Measurements from ENCODE around the gene GAK. TPM values are rescaled to one million over a fixed set of nuclear protein-coding genes. Genes with fewer than 3 reads are reported as not detected.

GAK gene
- total and polyA plus RNA-seq, 2 of the 13 experiments (the other 11 are each of a cell fraction or from before 2014, with no cell fraction given): 17.5 to 44.3 TPM

- Histone ChIP-seq H3K4me2 (ENCODE audit: low read depth, low read length) (peak overlapping the region; percentile 83), H3K79me2 (ENCODE audit: insufficient read depth, low read length) (no peaks in the 10 kb centered on the region), H3K4me3 (replicated peaks in 1 of 3; ENCODE audit: insufficient read depth in 1 of 3, low read depth in 2 of 3, low read length in 3 of 3) (peak overlapping the region in 1 of 3 experiments; percentile 68; a peak in 1 of 6 replicates), H2AFZ (ENCODE audit: low read length) (no peak overlapping the region), H3K9ac (ENCODE audit: insufficient read depth, low read depth, low read length) (no peak overlapping the region), H4K20me1 (ENCODE audit: insufficient read depth, low read length) (no peaks in the 10 kb centered on the region), H3K9me3 (ENCODE audit: low read length) (no peaks in the 10 kb centered on the region), H3K27ac (ENCODE audit: extremely low read length, insufficient read depth, low read length) (no peak overlapping the region), H3K4me1 (ENCODE audit: insufficient read depth, low read length) (peaks cover 31% of the 10 kb centered on the region), H3K36me3 (replicated peaks in 1 of 2; ENCODE audit: control insufficient read depth in 1 of 2, insufficient read depth in 2 of 2, low read length in 2 of 2) (no peaks in the 10 kb centered on the region), H3K27me3 (ENCODE audit: control insufficient read depth in 1 of 2, insufficient read depth in 2 of 2, low read length in 2 of 2) (no peaks in the 10 kb centered on the region)
- no peak for TF ChIP-seq KLF12 (CRISPR knock-in tag; IDR thresholded peaks at IDR 0.05; ENCODE audit: borderline replicate concordance)
- TF ChIP-seq ZFP91 (CRISPR knock-in tag; IDR thresholded peaks at IDR 0.05; ENCODE audit: borderline replicate concordance): peak; percentile 23; the same call in 1 of the 2 replicates
- TF ChIP-seq ZNF33B (CRISPR knock-in tag; IDR thresholded peaks at IDR 0.05): no peak
- ChIA-PET CTCF (ENCODE audit: low intra/inter-chr PET ratio, low total read pairs) (no interaction called here), POLR2A (interaction anchor here (1.2 kb wide), 1 partner anchor 14 kb away, joined by 3 read pairs; the partner anchor contains the start of genes GAK and TMEM175)
- ATAC-seq: no peak
- intact Hi-C loops (cut with micrococcal nuclease; ENCODE audit: unreplicated experiment): no loop called here
- in situ Hi-C loops (cut with HindIII; ENCODE audit: extremely low pct_ligation_motif_present, low pct_unique_long_range_greater_than_20kb): no loop called here
- FAIRE-seq: no peak
- no TSS peak for BruUV-seq (replicated peaks)
- no peak for DNase-seq (ENCODE audit: low spot score)
- WGBS (ENCODE audit: low lambda C conversion rate): 44% methylated on average over 6 of the region's 9 CpGs
These were observed 14.0 kb upstream of the GAK start for GRCh38 chr4:946103-946450.

- BruUV-seq (replicated peaks): no TSS peak
- TF ChIP-seq ZNF782 (CRISPR knock-in tag; IDR thresholded peaks at IDR 0.05; ENCODE audit: borderline replicate concordance): 0 out of 2 replicates have a peak, but pooled peaks have one; percentile 29
- no peak for TF ChIP-seq ZNF761 (CRISPR knock-in tag; conservative IDR thresholded peaks at IDR 0.05)
- 0 out of 2 replicates have a peak, but pooled peaks have one; percentile 22 for TF ChIP-seq UBTF (CRISPR knock-in tag; IDR thresholded peaks at IDR 0.05)
- no peak for TF ChIP-seq HOXA3 (CRISPR knock-in tag; IDR thresholded peaks at IDR 0.05)
- TF ChIP-seq KDM6A (CRISPR knock-in tag; IDR thresholded peaks at IDR 0.05; ENCODE audit: low read depth): no peak
- TF ChIP-seq HNRNPK (IDR thresholded peaks at IDR 0.05; ENCODE audit: low read depth, low read length, poor library complexity, severe bottlenecking): no peak
- peak; percentile 19; the same call in 1 of the 2 replicates for TF ChIP-seq SAP130 (CRISPR knock-in tag; IDR thresholded peaks at IDR 0.05; ENCODE audit: low read depth)
- TF ChIP-seq TAF1 (CRISPR knock-in tag; IDR thresholded peaks at IDR 0.05): no peak
- no peak for TF ChIP-seq MTF2 (CRISPR knock-in tag; IDR thresholded peaks at IDR 0.05; ENCODE audit: borderline replicate concordance)
- TF ChIP-seq KDM4B (CRISPR knock-in tag; IDR thresholded peaks at IDR 0.05): no peak
- no peak for TF ChIP-seq SYNCRIP (IDR thresholded peaks at IDR 0.05; ENCODE audit: insufficient read depth, low read depth, low read length)
These were observed 13.4 kb upstream of the GAK start for GRCh38 chr4:945274-946102.

More at GRCh38 chr4:945274-946102, 13.4 kb upstream of the GAK start:
- H3K27me3 ChIP-seq (ENCODE audit: control insufficient read depth in 1 of 2, insufficient read depth in 2 of 2, low read length in 2 of 2): no peaks in the 10 kb centered on the region
- ATAC-seq (peak; percentile 54), FAIRE-seq (peak; percentile 60), DNase-seq (ENCODE audit: low spot score) (peak; percentile 39)
- H3K79me2 ChIP-seq (ENCODE audit: insufficient read depth, low read length): no peaks in the 10 kb centered on the region
- WGBS (ENCODE audit: low lambda C conversion rate): 10% methylated on average over 28 of the region's 28 CpGs
- H3K27ac ChIP-seq (ENCODE audit: extremely low read length, insufficient read depth, low read length): no peak overlapping the region
- ChIA-PET POLR2A (interaction anchor here (1.2 kb wide), 1 partner anchor 13 kb away, joined by 3 read pairs; the partner anchor contains the start of genes GAK and TMEM175), CTCF (ENCODE audit: low intra/inter-chr PET ratio, low total read pairs) (no interaction called here)
- H3K9ac ChIP-seq (ENCODE audit: insufficient read depth, low read depth, low read length): peak overlapping the region; percentile 9; the same call in 1 of the 2 replicates
- peak overlapping the region; percentile 42 to 68 (median 43) for H3K4me3 ChIP-seq (replicated peaks in 1 of 3; ENCODE audit: insufficient read depth in 1 of 3, low read depth in 2 of 3, low read length in 3 of 3)
- no peaks in the 10 kb centered on the region for H4K20me1 ChIP-seq (ENCODE audit: insufficient read depth, low read length)
- no peaks in the 10 kb centered on the region for H3K9me3 ChIP-seq (ENCODE audit: low read length)
- peak overlapping the region; percentile 83 for H3K4me2 ChIP-seq (ENCODE audit: low read depth, low read length)
- H3K36me3 ChIP-seq (replicated peaks in 1 of 2; ENCODE audit: control insufficient read depth in 1 of 2, insufficient read depth in 2 of 2, low read length in 2 of 2): no peaks in the 10 kb centered on the region
- intact Hi-C loops (cut with micrococcal nuclease; ENCODE audit: unreplicated experiment): no loop called here
- peaks cover 31% of the 10 kb centered on the region for H3K4me1 ChIP-seq (ENCODE audit: insufficient read depth, low read length)
- H2AFZ ChIP-seq (ENCODE audit: low read length): no peak overlapping the region
- in situ Hi-C loops (cut with HindIII; ENCODE audit: extremely low pct_ligation_motif_present, low pct_unique_long_range_greater_than_20kb): no loop called here
